HG03520 (cell line): ENCODE results near the gene SENP8.
A peak's percentile ranks its signal among the peaks of the same experiment; 100 is the strongest.
"Not testable (repeated sequence)": the region's sequence is repeated elsewhere in the genome, so short reads cannot be mapped to it uniquely, and the experiment has no call there.

Experiments used
- ATAC-seq: cut with Tn5 transposase; IDR thresholded peaks from one replicate; pipeline ENCODE4 v1.9.1; 2021; ENCODE audit warnings: mild to moderate bottlenecking, moderate library complexity; ENCODE audit not compliant: unreplicated experiment

The SENP8 gene

DNA sequence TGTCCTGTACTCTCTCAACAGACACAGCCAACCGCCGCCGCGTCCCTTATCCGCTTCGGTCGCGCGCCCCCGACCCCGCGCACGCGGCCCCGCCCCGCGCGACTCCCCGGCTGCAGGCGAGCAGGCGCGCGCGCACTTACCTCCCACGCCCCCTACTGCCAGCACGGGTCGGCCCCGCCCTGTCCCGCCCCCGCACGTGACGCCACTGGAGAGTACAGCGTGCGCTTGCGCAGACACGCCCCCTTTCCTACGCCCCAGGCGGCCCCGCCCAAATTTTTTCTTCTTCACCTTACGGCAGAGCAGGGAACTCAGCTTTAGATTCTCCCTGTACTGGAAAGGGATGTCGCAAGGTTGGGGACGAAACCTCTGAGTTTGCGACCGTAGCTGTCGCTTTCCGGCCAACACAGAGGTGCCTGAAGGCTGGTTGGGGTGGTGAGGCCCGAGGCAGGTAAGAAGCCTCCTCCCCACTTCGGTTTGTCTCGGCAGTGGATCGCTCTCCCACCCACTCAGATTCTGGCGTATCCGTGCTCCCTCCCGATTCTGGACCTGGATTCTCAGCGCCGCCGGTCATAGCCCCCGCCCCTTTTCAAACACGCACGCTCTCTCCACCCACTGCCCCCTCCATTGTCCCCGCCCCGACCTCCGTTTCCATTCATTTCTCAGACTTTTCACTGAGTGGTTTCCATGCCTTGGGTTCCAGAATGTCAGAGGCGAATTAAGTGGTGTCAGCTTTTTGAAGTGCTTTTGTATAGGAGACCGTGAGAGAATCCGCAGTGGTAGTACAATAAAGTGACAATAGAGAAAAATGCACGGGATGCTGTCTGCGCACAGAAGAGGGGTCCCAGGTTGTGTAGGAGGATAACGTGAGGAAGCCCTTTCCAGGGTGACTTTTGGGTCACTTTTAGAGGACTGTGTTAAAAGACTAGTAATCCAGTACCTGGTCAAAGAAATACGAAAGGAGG is at the start of gene SENP8, which contains the start of gene MYO9A:
SENP8 (plus strand) TSS at position 387 of the 962 bp plus-strand sequence. CDS start 21,221 bp downstream, outside the sequence.
MYO9A (minus strand) TSS at position 134 of the 962 bp plus-strand sequence. CDS start 71,587 bp downstream, outside the sequence.
- ATAC-seq: peak; percentile 56

DNA sequence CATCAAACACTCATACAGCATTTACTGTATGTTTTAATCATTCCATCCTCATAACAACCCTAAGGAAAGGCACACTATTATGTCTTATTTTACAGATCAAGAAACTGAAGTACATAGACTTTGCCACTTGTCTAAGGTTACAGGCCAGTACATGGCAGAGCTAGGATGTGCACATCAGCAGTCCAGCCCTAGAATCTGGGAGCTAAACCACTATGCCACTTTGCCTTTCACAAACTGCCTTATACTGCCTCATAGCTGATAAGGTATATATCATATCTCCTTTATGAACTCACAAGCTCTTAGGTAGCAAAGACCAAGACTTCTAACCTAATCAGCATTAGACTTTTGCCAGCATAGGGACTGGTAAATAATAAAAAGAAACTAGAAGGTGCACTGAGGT is 49.3 kb upstream of the SENP8 start:
- ATAC-seq: no peak

DNA sequence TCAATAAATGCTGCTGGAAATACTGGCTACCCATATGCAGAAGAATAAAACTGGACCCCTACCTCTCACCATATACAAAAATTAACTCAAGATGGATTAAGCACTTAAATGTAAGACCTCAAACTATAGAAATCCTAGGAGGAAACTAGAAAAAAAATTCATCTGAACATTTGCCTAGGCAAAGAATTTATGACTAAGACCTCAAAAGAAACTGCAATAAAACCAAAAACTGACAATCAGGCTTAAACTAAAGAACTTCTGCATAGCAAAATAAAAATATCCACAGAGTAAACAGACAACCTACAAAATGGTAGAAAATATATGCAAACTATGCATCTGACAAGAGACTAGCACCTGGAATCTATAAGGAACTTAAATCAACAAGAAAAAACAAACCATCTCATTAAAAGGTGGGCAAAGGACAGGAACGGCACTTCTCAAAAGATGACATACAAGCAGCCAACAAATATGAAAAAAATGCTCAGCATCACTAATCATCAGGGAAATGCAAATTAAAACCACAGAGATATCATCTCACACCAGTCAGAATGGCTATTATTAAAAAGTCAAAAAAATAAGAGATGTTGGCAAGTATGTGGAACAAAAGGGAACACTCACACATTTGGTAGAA is 47.3 kb upstream of the SENP8 start:
- ATAC-seq: no peak

DNA sequence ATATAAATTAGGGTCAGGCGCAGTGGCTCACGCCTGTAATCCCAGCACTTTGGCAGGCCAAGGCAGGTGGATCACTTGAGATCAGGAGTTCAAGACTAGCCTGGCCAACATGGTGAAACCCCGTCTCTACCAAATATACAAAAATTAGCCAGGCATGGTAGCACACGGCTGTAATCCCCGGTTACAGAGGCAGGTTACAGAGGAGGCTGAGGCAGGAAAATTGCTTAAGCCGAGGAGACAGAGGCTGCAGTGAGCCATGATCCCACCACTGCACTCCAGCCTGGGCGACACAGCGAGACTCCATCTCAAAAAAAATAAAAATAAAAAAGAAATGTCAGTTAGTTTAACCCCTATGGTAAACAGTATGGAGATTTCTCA is 46.8 kb upstream of the SENP8 start:
- not testable (repeated sequence) for ATAC-seq

DNA sequence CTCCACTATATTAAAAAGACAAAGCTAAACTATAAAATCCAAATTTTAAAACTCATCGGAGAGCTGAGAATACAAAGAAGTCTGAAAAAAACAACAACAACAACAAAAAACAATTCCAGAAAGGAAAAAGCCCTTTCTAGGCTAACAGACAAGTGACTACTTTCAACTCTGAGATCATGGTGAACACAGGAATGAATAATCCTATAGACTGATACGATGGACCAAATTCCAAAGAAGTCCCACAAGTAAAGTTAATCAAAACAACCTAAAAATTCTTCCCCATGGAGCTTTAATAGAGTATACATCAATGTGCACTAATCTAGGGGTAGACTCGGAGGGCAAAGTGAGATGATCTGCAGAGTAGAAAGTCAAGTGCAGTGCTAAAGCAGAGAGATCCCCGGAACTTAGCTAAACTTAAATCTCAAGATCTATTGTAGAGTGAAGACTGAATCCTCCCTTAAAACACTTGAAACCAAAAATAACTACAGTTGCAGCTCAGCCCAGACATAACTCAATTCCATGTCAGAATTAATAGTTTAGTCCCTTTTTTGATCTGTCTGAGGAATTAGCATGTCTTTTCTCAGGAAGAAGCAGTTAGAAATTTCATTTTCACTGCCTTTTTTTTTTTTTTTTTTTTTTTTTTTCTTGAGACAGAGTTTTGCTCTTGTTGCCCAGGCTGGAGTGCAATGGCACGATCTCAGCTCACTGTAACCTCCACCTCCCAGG is 43.7 kb upstream of the SENP8 start:
- no peak for ATAC-seq

DNA sequence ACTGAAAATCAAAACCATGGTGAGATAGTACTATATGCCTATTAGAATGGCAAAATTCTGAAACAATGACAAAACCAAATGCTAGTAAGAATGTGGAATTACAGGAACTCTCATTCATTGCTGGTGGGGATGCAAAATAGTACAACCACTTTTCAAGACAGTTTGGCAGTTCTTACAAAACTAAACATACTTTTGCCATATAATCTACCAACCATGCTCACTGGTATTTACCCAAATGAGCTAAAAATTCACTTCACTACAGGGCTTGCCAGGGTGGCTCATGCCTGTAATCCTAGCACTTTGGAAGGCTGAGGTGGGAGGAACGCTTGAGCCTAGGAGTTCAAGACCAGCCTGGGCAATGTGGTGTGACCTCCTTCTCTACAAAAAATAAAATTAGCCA is 40.3 kb upstream of the SENP8 start:
- ATAC-seq: no peak

DNA sequence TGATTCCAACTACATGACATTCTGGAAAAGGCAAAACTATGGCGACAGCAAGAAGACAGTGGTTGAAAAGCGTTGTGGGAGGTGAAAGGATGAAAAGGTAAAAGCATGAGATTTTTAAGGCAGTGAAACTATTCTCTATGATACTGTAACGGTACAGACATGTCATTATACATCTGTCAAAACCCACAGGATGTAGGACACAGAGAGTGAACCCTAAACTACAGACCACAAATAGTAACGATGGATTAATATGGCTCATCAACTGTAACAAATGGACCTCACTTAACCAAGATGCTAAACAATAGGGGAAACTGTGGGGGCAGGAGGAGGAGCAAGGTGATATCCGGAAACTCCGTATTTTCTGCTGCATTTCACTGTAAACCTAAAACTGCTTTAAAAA is 39.3 kb upstream of the SENP8 start:
- peak; percentile 80 for ATAC-seq

DNA sequence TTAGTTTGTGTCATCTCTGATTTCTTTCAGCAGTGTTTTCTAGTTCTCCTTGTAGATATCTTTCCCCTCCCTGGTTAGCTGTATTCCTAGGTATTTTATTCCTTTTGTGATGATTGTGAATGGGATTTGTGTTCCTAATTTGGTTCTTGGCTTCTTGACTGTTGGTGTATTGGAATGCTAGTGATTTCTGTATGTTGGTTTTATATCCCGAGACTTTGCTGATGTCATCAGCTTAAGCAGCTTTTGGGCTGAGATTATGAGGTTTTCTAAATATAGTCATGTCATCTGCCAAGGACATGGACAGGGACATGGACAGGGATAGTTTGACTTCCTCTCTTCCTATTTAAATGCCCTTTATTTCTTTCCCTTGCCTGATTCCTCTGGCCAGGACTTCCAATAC is 36.0 kb upstream of the SENP8 start:
- no peak for ATAC-seq

DNA sequence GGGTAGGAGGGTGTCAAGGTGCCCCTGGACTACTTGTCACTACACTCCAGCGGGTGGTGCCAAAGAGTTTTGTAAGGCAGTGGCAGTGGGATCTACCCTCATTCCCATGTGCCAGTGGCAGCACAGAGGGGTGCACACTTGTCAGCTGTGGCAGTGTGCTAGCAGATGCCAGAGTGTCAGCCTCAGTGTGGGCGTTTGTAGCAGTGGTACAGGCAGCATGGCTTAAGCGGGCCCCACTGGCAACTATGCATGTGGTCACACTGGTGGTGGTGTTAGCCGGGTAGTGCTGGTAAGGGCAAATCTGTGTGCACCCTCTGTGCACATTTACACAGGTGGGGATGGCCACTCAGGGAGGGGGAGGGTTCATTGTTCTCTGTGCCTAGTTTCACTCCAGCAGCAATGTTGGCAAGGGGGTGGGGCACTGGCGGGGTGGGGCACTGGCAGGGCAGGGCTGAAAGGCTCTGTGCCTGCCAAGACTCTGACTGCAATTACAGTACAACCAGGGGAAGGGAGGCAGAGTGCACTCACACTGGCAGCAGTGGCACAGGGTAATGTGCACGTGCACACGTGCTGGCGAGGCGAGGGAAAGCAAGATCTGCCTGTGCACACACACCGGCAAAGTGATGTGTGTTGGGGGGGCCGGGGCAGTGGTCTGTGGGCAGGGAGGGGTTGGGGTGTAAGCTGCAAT is 32.0 kb upstream of the SENP8 start:
- ATAC-seq: no peak

DNA sequence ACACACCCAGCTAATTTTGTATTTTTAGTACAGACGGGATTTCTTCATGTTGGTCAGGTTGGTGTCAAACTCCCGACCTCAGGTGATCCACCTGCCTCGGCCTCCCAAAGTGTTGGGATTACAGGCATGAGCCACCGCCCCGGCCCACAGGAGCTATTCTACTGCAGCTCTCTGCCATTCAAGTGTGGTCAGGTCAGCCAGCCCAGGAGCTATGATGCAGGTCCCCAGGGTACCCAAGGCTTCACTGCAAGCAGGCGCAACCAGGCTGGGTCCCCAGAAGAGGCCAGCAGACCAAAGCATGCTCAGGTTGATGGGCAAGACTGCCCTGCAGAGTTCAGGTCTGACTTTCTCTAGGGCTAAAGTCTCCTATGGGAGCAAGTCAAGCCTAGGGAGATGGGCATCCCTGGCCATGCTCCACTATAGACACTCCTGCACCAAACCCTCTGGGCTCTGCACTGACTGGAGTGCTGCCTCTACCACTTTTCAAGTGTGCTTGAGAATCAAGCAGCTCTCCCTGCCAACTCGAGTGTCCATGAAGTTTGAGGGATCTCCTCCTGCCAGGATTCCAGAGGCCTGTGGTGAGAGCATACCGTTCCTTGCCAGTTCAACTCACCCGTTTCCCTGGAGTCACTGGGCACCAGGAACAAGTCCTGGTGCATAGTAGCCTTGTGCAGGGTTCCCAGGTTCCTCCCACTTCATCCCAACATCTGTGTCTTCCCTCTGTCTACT is 31.1 kb upstream of the SENP8 start:
- ATAC-seq: no peak

DNA sequence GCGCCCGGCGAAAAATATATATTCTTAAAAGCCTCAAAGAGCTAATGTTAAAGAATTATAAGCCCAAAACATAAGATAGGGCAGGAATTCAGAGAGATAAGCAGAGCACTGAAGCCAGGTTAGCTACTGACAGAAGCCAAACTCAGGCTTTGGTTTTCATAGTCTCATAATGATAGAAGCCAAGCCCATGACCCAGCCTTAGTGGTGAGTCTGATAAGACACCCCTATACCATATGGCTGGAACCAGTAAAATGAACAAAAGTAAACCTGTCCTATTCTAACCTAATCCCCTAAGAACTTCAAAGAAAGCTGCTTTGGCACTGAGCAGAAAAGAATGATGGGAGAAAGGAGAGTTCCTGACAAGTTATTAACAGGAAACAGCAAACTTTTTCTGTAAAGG is 26.2 kb upstream of the SENP8 start:
- ATAC-seq: no peak

DNA sequence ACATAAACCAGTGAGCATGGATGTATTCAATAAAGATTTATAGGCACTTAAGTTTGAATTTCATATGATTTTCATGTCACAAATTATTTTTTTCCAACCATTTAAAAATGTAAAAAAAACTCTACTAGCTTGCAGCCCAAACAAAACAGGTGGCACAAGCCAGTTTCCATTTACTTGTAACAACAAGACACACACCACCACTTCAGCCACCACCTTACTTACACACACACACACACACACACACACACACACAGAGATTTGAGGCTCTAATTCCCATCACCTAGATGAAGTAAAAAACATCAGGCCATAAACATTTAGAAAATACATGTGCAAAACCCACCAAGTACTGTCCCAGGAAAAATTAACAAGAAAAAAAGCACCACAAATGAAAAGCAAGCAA is 25.5 kb upstream of the SENP8 start:
- ATAC-seq: no peak

DNA sequence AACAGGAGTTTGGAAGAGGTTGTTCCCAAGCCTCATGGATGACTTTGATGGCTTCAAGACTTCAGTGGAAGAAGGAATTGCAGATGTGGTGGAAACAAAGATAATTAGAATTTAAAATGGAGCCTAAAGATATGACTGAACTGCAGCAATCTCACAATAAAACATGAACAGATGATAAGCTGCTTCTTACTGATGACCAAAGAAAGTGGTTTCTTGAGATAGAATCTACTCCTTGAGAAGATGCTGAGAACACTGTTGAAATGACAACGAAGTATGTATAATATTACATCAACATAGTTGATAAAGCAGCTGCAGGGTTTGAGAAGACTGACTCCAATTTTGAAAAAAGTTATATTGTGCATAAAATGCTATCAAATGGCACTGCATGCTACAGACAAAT is 21.4 kb upstream of the SENP8 start:
- no peak for ATAC-seq

DNA sequence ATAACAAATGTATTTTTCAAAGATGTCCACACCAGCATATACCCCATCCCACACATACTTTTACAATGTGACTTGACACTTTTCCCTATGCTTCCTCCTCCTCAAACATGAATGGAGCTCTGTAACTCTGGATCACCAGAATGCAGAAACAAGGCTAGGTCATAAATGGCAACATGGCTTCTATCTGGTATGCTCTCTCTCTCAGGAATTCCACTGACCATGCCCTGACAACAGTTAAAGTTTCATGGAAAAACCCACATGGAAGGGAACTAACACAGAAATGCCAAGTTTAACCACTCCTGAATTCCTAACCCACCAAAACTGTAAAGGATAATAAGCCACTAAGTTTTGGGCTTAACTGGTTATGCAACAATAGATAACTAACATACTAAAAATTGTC is 20.2 kb upstream of the SENP8 start:
- ATAC-seq: no peak

DNA sequence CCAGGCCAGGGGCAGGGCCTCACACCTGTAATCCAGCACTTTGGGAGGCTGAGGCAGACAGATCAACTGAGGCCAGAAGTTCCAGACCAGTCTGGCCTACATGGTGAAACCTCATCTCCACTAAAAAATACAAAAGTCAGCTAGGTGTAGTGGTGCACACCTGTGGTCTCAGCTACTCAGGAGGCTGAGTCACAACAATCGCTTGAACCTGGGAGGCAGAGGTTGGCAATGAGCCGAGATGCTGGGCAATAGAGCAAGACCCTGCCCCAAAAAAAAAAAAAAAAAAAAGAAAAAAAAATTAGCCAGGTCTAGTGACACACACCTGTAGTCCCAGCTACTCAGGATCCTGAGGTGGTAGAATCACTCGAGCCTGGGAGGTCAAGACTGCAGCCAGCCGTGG is 19.0 kb upstream of the SENP8 start:
- no peak for ATAC-seq

DNA sequence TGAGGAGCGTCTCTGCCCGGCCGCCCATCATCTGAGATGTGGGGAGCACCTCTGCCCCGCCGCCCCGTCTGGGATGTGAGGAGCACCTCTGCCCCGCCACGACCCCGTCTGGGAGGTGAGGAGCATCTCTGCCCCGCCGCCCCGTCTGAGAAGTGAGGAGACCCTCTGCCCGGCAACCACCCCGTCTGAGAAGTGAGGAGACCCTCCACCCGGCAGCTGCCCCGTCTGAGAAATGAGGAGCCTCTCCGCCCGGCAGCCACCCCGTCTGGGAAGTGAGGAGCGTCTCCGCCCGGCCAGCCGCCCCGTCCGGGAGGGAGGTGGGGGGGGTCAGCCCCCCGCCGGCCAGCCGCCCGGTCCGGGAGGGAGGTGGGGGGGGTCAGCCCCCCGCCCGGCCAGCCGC is 17.7 kb upstream of the SENP8 start:
- ATAC-seq: not testable (repeated sequence)

DNA sequence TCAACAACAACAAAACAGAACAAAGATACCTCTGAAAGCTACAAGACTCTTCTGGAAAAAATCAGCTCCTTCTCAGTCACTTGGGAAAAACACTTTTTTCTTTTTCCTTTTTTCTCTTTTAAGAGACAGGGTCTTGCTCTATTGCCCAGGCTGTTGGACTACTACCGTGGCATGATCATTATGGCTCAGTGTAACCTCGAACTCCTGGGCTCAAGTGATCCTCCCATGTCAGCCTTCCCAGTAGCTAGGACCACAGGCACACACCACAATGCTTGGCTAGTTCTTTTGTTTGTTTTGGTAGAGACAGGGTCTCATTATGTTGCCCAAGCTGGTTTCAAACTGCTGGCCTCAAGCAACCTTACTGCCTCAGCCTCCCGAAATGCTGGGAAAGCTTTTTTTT is 13.1 kb upstream of the SENP8 start:
- ATAC-seq: no peak

DNA sequence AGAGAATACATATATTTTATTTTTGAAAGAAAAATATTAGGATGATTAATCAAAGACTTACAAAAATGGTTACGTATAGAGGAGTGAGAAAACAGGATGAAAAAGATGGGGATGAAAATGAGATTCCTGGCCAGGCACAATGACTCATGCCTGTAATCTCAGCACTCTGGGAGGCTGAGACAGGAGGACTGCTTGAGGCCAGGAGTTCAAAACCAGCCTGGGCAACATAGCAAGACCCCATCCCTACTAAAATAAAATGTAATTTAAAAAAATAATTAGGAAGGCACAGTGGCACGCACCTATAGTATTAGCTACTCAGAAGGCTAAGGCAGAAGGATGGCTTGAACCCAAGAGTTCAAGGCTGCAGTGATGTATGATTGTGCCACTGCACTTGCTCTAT is 12.1 kb upstream of the SENP8 start:
- no peak for ATAC-seq

DNA sequence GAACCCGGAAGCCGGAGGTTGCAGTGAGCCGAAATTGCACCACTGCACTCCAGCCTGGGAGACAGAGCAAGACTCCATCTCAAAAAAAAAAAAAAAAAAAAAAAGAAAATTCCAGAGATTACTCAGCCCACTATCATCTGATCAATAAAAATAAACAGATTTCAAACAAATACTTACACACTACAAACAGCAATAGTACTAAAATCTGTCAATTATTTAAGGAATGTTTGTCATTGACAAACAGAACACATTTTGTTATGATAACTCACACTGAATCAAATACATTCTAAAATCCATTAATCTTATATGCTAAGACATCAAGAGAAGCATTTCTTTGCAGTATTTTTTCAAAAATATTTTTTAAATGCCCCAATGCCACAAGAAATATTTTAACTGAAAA is 7.8 kb upstream of the SENP8 start:
- no peak for ATAC-seq

DNA sequence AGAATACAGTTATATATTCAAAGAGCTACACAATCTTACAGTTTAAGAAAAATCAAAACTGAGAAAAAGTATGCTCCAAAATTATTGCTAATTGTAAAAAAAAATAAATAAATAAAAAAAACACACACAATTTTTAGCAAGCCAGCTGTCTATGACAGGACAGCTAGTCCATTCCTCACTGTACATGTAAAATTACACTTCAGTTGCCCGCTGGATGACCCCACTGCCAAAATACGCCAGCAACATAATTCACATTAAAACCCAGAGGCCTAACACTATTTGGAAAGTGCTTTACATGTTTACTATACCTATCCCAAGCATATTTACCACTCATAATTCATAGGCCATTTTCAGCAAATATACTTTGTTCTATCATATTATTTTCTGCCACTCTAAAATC is 6.1 kb upstream of the SENP8 start:
- ATAC-seq: no peak
